HEK293 (cell line): Measurements from ENCODE around the gene CKLF.

ENCODE experiments used
- CTCF ChIA-PET: fragments of 350-600 bp; formaldehyde crosslinking; extraction: SDS; loops from one replicate; lab custom pipeline; 2021; ENCODE audit warnings: antibody characterized with exemption; lab: Yijun Ruan, JAX
- POLR2A ChIA-PET: fragments of 300-600 bp; formaldehyde crosslinking; extraction: SDS; loops from one replicate; lab custom pipeline; 2020; ENCODE audit warnings: antibody characterized with exemption, inconsistent platforms; lab: Yijun Ruan, JAX
- H3K27ac ChIP-seq: fragments of 200-500 bp; sonication (Bioruptor generic); 2 replicates; pipeline ENCODE4 v1.5.1; 2014; ENCODE audit warnings: low read depth, low read length, control low read depth, inconsistent platforms; ENCODE audit errors: extremely low read depth
- H3K36me3 ChIP-seq, 2 experiments: fragments of 200-500 bp in 1 of 2; sonication (Bioruptor generic) in 1 of 2; 1 replicate in 1 of 2; 2 replicates in 1 of 2; pipeline ENCODE4 v1.5.1; 2014 to 2017; ENCODE audit warnings: inconsistent platforms in 2 of 2, low read length in 2 of 2; ENCODE audit not compliant: control insufficient read depth in 2 of 2, insufficient read depth in 1 of 2
- H3K4me1 ChIP-seq: fragments of 200-500 bp; sonication (Bioruptor generic); 2 replicates; pipeline ENCODE4 v1.5.1; 2014; ENCODE audit warnings: mild to moderate bottlenecking, low read length, inconsistent platforms; ENCODE audit not compliant: control insufficient read depth, insufficient read depth
- H3K4me3 ChIP-seq: 2 replicates; pipeline ENCODE4 v1.5.1; 2011; ENCODE audit warnings: low read depth, mild to moderate bottlenecking, control low read depth, low read length, moderate library complexity
- H3K9me3 ChIP-seq: fragments of 200-500 bp; sonication (Bioruptor generic); 2 replicates; pipeline ENCODE4 v1.5.1; 2014; ENCODE audit warnings: low read depth, low read length, inconsistent platforms; ENCODE audit not compliant: control insufficient read depth, insufficient read depth
- AEBP2 ChIP-seq: fragments of 450-650 bp; formaldehyde crosslinking; IDR thresholded peaks from 2 replicates; pipeline ENCODE4 v1.5.1; 2016; ENCODE audit warnings: missing biosample characterization, missing genetic modification characterization, borderline replicate concordance
- EGR2 ChIP-seq: fragments of 450-650 bp; formaldehyde crosslinking; IDR thresholded peaks from 2 replicates; pipeline ENCODE4 v1.5.1; 2016; ENCODE audit warnings: low read depth, missing biosample characterization, missing genetic modification characterization
- GFI1B ChIP-seq: fragments of 450-650 bp; formaldehyde crosslinking; IDR thresholded peaks from 2 replicates; pipeline ENCODE4 v1.5.1; 2016; ENCODE audit warnings: missing biosample characterization, missing genetic modification characterization
- KLF8 ChIP-seq: fragments of 450-650 bp; formaldehyde crosslinking; IDR thresholded peaks from 2 replicates; pipeline ENCODE4 v1.5.1; 2016; ENCODE audit warnings: missing biosample characterization, missing genetic modification characterization
- PRDM1 ChIP-seq: fragments of 450-650 bp; formaldehyde crosslinking; IDR thresholded peaks from 2 replicates; pipeline ENCODE4; 2016; ENCODE audit warnings: missing biosample characterization, missing genetic modification characterization
- RBAK ChIP-seq: fragments of 450-650 bp; formaldehyde crosslinking; IDR thresholded peaks from 2 replicates; pipeline ENCODE4 v1.5.1; 2016; ENCODE audit warnings: missing biosample characterization, missing genetic modification characterization
- SP2 ChIP-seq: fragments of 450-650 bp; formaldehyde crosslinking; IDR thresholded peaks from 2 replicates; pipeline ENCODE4 v1.5.1; 2016; ENCODE audit warnings: missing biosample characterization, missing genetic modification characterization
- ZNF132 ChIP-seq: fragments of 450-650 bp; formaldehyde crosslinking; IDR thresholded peaks from 2 replicates; pipeline ENCODE4 v1.5.1; 2017; ENCODE audit warnings: missing biosample characterization, missing genetic modification characterization, borderline replicate concordance
- ZNF2 ChIP-seq: fragments of 450-650 bp; formaldehyde crosslinking; IDR thresholded peaks from 2 replicates; pipeline ENCODE4 v1.5.1; 2016; ENCODE audit warnings: missing biosample characterization, missing genetic modification characterization
- ZNF221 ChIP-seq: fragments of 450-650 bp; formaldehyde crosslinking; IDR thresholded peaks from 2 replicates; pipeline ENCODE4 v1.5.1; 2017; ENCODE audit warnings: missing biosample characterization, missing genetic modification characterization, borderline replicate concordance
- ZNF223 ChIP-seq: fragments of 450-650 bp; formaldehyde crosslinking; IDR thresholded peaks from 2 replicates; pipeline ENCODE4 v1.5.1; 2016; ENCODE audit warnings: missing biosample characterization, missing genetic modification characterization
- ZNF514 ChIP-seq: fragments of 450-650 bp; formaldehyde crosslinking; IDR thresholded peaks from 2 replicates; pipeline ENCODE4 v1.5.1; 2016; ENCODE audit warnings: missing biosample characterization, missing genetic modification characterization
- ZNF521 ChIP-seq: fragments of 450-650 bp; formaldehyde crosslinking; IDR thresholded peaks from 2 replicates; pipeline ENCODE4 v1.5.1; 2017; ENCODE audit warnings: missing biosample characterization, mild to moderate bottlenecking, missing genetic modification characterization
- ZNF544 ChIP-seq: fragments of 450-650 bp; formaldehyde crosslinking; IDR thresholded peaks from 2 replicates; pipeline ENCODE4 v1.5.0; 2017; ENCODE audit warnings: missing biosample characterization, missing genetic modification characterization
- ZNF645 ChIP-seq: fragments of 450-650 bp; formaldehyde crosslinking; IDR thresholded peaks from 2 replicates; pipeline ENCODE4; 2016; ENCODE audit warnings: missing biosample characterization, missing genetic modification characterization
- ZNF658 ChIP-seq: fragments of 450-650 bp; formaldehyde crosslinking; IDR thresholded peaks from 2 replicates; pipeline ENCODE4; 2016; ENCODE audit warnings: missing biosample characterization, missing genetic modification characterization
- ZNF776 ChIP-seq: fragments of 450-650 bp; formaldehyde crosslinking; IDR thresholded peaks from 2 replicates; pipeline ENCODE4 v1.5.0; 2017; ENCODE audit warnings: missing biosample characterization, missing genetic modification characterization, borderline replicate concordance
- ZNF777 ChIP-seq: fragments of 450-650 bp; formaldehyde crosslinking; IDR thresholded peaks from 2 replicates; pipeline ENCODE4 v1.5.1; 2017; ENCODE audit warnings: missing biosample characterization, missing genetic modification characterization, borderline replicate concordance
- TF ChIP-seq, protein P1 (sequence below): fragments of 450-650 bp; formaldehyde crosslinking; IDR thresholded peaks from 2 replicates; pipeline ENCODE4 v1.5.1; 2016; ENCODE audit warnings: missing biosample characterization, missing genetic modification characterization
- TF ChIP-seq, protein P2 (sequence below): fragments of 450-650 bp; formaldehyde crosslinking; IDR thresholded peaks from 2 replicates; pipeline ENCODE4 v1.5.1; 2016; ENCODE audit warnings: missing biosample characterization, missing genetic modification characterization
- TF ChIP-seq, protein P3 (sequence below): fragments of 450-650 bp; formaldehyde crosslinking; optimal IDR thresholded peaks from 2 replicates; pipeline ENCODE3; 2016; ENCODE audit warnings: missing biosample characterization, mild to moderate bottlenecking, missing genetic modification characterization

CKLF gene

GRCh38 chr16:66522816-66523590 is 29.4 kb upstream of the CKLF start:
- peaks cover 0 to 26% of the 10 kb centered on the region in 2 experiments; a peak in 2 of 3 replicates for H3K36me3 ChIP-seq
- ChIA-PET POLR2A (interaction anchor here (0.6 to 1.1 kb wide), 3 partner anchors 11 to 30 kb away, joined by 3 to 10 read pairs (median 7); partner anchors contain the start of gene CKLF), CTCF (interaction anchor here (0.5 to 1.0 kb wide), 2 partner anchors 29 to 115 kb away, joined by 3 to 4 read pairs; partner anchors contain the start of gene CKLF)
- H3K4me3 ChIP-seq, result no peak overlapping the region
- TF ChIP-seq, protein P1, sequence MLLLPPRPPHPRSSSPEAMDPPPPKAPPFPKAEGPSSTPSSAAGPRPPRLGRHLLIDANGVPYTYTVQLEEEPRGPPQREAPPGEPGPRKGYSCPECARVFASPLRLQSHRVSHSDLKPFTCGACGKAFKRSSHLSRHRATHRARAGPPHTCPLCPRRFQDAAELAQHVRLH (tag by site-specific recombination), result no peak
- no peak for TF ChIP-seq EGR2 (tag by site-specific recombination)
- no peak for TF ChIP-seq ZNF2 (tag by site-specific recombination)
- TF ChIP-seq AEBP2 (tag by site-specific recombination), result no peak
- no peak for TF ChIP-seq ZNF221 (tag by site-specific recombination)
- no peak for TF ChIP-seq ZNF658 (tag by site-specific recombination)
- TF ChIP-seq KLF8, result no peak
- no peak for TF ChIP-seq ZNF544 (tag by site-specific recombination)
- TF ChIP-seq, protein P2, sequence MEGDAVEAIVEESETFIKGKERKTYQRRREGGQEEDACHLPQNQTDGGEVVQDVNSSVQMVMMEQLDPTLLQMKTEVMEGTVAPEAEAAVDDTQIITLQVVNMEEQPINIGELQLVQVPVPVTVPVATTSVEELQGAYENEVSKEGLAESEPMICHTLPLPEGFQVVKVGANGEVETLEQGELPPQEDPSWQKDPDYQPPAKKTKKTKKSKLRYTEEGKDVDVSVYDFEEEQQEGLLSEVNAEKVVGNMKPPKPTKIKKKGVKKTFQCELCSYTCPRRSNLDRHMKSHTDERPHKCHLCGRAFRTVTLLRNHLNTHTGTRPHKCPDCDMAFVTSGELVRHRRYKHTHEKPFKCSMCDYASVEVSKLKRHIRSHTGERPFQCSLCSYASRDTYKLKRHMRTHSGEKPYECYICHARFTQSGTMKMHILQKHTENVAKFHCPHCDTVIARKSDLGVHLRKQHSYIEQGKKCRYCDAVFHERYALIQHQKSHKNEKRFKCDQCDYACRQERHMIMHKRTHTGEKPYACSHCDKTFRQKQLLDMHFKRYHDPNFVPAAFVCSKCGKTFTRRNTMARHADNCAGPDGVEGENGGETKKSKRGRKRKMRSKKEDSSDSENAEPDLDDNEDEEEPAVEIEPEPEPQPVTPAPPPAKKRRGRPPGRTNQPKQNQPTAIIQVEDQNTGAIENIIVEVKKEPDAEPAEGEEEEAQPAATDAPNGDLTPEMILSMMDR (tag by site-specific recombination), result no peak
- no peak for TF ChIP-seq ZNF777 (tag by site-specific recombination)
- TF ChIP-seq RBAK, result no peak
- TF ChIP-seq ZNF514 (tag by site-specific recombination), result no peak
- no peak for TF ChIP-seq ZNF521
- TF ChIP-seq ZNF645, result no peak
- TF ChIP-seq ZNF223 (tag by site-specific recombination), result no peak
- TF ChIP-seq SP2, result no peak
- TF ChIP-seq PRDM1 (tag by site-specific recombination), result no peak
- TF ChIP-seq ZNF776 (tag by site-specific recombination), result no peak
- H3K9me3 ChIP-seq, result no peaks in the 10 kb centered on the region
- H3K4me1 ChIP-seq, result peaks cover 4% of the 10 kb centered on the region; the same call in 1 of the 2 replicates
- no peak overlapping the region for H3K27ac ChIP-seq

GRCh38 chr16:66523861-66524354 is 28.5 kb upstream of the CKLF start:
- Histone ChIP-seq H3K4me1 (peaks cover 4% of the 10 kb centered on the region; the same call in 1 of the 2 replicates), H3K36me3 (peaks cover 0 to 35% of the 10 kb centered on the region in 2 experiments; a peak in 2 of 3 replicates), H3K4me3 (no peak overlapping the region), H3K9me3 (no peaks in the 10 kb centered on the region), H3K27ac (no peak overlapping the region)
- TF ChIP-seq ZNF132 (tag by site-specific recombination) (no peak), GFI1B (tag by site-specific recombination) (no peak)
- TF ChIP-seq, protein P3, sequence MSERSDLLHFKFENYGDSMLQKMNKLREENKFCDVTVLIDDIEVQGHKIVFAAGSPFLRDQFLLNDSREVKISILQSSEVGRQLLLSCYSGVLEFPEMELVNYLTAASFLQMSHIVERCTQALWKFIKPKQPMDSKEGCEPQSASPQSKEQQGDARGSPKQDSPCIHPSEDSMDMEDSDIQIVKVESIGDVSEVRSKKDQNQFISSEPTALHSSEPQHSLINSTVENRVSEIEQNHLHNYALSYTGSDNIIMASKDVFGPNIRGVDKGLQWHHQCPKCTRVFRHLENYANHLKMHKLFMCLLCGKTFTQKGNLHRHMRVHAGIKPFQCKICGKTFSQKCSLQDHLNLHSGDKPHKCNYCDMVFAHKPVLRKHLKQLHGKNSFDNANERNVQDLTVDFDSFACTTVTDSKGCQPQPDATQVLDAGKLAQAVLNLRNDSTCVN, result no peak
- ChIA-PET CTCF (interaction anchor here (0.6 kb wide), 1 partner anchor 203 kb away, joined by 3 read pairs; no protein-coding TSS in a partner anchor), POLR2A (no interaction called here)
